Keratinocyte (primary cell): ENCODE data around the gene SUGCT. TPM values are rescaled to one million over a fixed set of nuclear protein-coding genes. Genes with fewer than 3 reads are reported as not detected.
A peak's percentile ranks its signal among the peaks of the same experiment; 100 is the strongest.

Experiments used
- DNase-seq: peaks from one replicate; pipeline ENCODE4 v3.0.0-alpha.2; 2011; ENCODE audit warnings: low read depth, missing footprints, low spot score
- FAIRE-seq: peaks from 2 replicates; lab custom pipeline; 2011; peaks lifted over from hg19 to GRCh38; lab: Jason Lieb, UNC
- H2AFZ ChIP-seq: 2 replicates; pipeline ENCODE4 v1.6.0; 2012; ENCODE audit warnings: low read length, control low read depth, inconsistent platforms; ENCODE audit not compliant: control insufficient read depth
- H3K27ac ChIP-seq: 2 replicates; pipeline ENCODE4 v1.5.1; 2011; ENCODE audit warnings: low read length; ENCODE audit not compliant: control insufficient read depth, insufficient read depth
- H3K27me3 ChIP-seq: 3 replicates; pipeline ENCODE4 v1.6.0; 2011; ENCODE audit warnings: low read length; ENCODE audit not compliant: control insufficient read depth, insufficient read depth; ENCODE audit errors: extremely low read depth
- H3K36me3 ChIP-seq, 2 experiments: 2 replicates in 1 of 2; 3 replicates in 1 of 2; pipeline ENCODE4 v1.5.1; 2011; ENCODE audit warnings: low read length in 2 of 2, mild to moderate bottlenecking in 1 of 2; ENCODE audit not compliant: control insufficient read depth in 2 of 2, insufficient read depth in 2 of 2; ENCODE audit errors: extremely low read depth in 1 of 2
- H3K4me1 ChIP-seq: 3 replicates; pipeline ENCODE4 v1.5.1; 2011; ENCODE audit warnings: low read length; ENCODE audit not compliant: control insufficient read depth, insufficient read depth; ENCODE audit errors: extremely low read depth
- H3K4me2 ChIP-seq: 3 replicates; pipeline ENCODE4 v1.6.0; 2011; ENCODE audit warnings: low read depth, low read length; ENCODE audit not compliant: control insufficient read depth, insufficient read depth; ENCODE audit errors: extremely low read depth
- H3K4me3 ChIP-seq, 3 experiments: fragments of 200-600 bp in 1 of 3; sonication (generic) in 1 of 3; 2 replicates in 2 of 3; 3 replicates in 1 of 3; pipeline ENCODE4 v1.5.1; 2011 to 2016; ENCODE audit warnings: low read length in 3 of 3, mild to moderate bottlenecking in 3 of 3, control low read depth in 2 of 3, inconsistent platforms in 1 of 3, low read depth in 1 of 3, mixed read lengths in 1 of 3, mixed run types in 1 of 3, moderate library complexity in 1 of 3; ENCODE audit not compliant: control insufficient read depth in 2 of 3, insufficient read depth in 2 of 3; ENCODE audit errors: extremely low read depth in 1 of 3
- H3K79me2 ChIP-seq: 2 replicates; pipeline ENCODE4 v1.6.0; 2012; ENCODE audit warnings: low read length; ENCODE audit not compliant: control insufficient read depth, insufficient read depth
- H3K9ac ChIP-seq: 3 replicates; pipeline ENCODE4 v1.6.0; 2011; ENCODE audit warnings: low read length; ENCODE audit not compliant: control insufficient read depth, insufficient read depth; ENCODE audit errors: extremely low read depth
- H3K9me1 ChIP-seq: 3 replicates; pipeline ENCODE4 v1.6.0; 2011; ENCODE audit warnings: low read length; ENCODE audit not compliant: control insufficient read depth, insufficient read depth; ENCODE audit errors: extremely low read depth
- H3K9me3 ChIP-seq: 2 replicates; pipeline ENCODE4 v1.5.1; 2012; ENCODE audit warnings: low read depth, low read length; ENCODE audit not compliant: control insufficient read depth
- H4K20me1 ChIP-seq: 3 replicates; pipeline ENCODE4 v1.6.0; 2011; ENCODE audit warnings: low read length; ENCODE audit not compliant: control insufficient read depth, insufficient read depth; ENCODE audit errors: extremely low read depth
- EZH2 ChIP-seq: IDR thresholded peaks from one replicate; pipeline ENCODE4 v1.6.1; 2012; ENCODE audit warnings: inconsistent platforms, mild to moderate bottlenecking, low read length, moderate library complexity
- dilution Hi-C: fragments of 300-500 bp; cut with MboI; formaldehyde crosslinking; loops from one replicate; pipeline ENCODE4 v1.7.0; 2020; ENCODE audit warnings: low sequenced_read_pairs; ENCODE audit not compliant: extremely low pct_ligation_motif_present
- polyA plus RNA-seq, 5 experiments: library from polyadenylated mRNA; depleted of rRNA in 3 of 5; stranded (reverse) in 3 of 5; stranded (forward) in 1 of 5; unstranded in 1 of 5; fragments of >200 nt; gene quantifications; 1 replicate in 1 of 5; 2 replicates in 3 of 5; 3 replicates in 1 of 5; pipeline versions ENCODE4 v1.2.1 to v1.2.3, GENCODE V29; 2011 to 2012; ENCODE audit warnings: missing spikeins in 2 of 5, low read depth in 1 of 5, low replicate concordance in 1 of 5
- TF ChIP-seq, protein P1 (sequence below), 3 experiments: IDR thresholded peaks in 1 of 3; conservative IDR thresholded peaks in 1 of 3; optimal IDR thresholded peaks in 1 of 3; 2 replicates in 2 of 3; 3 replicates in 1 of 3; pipeline versions ENCODE3 to v1.5.1; 2011; ENCODE audit warnings: low read length in 3 of 3, mild to moderate bottlenecking in 3 of 3, moderate library complexity in 2 of 3, control low read depth in 1 of 3, inconsistent platforms in 1 of 3; ENCODE audit not compliant: insufficient read depth in 2 of 3; ENCODE audit errors: extremely low read depth in 1 of 3

SUGCT gene
- polyA plus RNA-seq, 1 donor (not counting 4 experiments of a cell fraction or from before 2014, with no cell fraction given) = 134 TPM

DNA sequence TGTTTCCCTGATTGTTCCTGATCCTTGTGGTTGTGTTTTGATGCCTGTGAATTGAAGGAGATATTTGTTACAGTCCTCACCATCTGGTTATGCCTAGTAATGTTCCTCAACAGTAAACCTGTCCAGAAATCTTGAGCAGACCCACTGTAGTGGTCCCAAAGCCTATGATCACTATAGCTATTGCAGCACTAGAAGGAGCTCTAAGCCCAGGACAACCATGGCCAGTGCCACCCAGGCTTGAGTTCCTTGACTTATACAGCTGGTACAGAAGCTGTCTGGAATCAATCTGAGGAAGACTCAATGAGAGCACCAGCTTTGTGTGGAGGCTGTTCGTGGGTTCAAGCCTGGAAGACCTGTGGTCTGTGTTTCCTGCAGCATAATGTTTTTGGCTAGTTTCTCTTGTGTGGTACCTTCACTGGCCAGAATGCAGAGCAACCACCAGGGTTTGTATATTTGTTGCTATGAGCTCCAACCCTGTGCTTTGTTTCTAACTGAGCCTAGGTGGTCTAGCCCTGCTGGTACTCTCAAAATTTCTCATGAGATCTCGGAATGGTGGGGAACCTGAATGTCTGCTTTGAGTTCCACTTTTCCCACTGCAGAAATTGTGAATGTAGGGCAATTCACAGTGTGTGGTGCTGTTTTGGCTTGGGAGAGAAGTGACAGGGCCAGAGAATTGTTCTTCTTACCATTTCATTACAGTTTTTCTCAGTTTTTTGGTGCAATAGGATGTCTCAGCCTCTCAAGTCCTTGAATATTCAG, 355.2 kb downstream of the SUGCT start:
- FAIRE-seq (peak; percentile 17), DNase-seq (no peak)
- Histone ChIP-seq H3K27ac (no peak overlapping the region), H3K27me3 (no peaks in the 10 kb centered on the region), H3K4me3 (no peak overlapping the region), H3K9me3 (no peaks in the 10 kb centered on the region), H2AFZ (no peak overlapping the region), H4K20me1 (no peaks in the 10 kb centered on the region), H3K4me1 (no peaks in the 10 kb centered on the region), H3K79me2 (no peaks in the 10 kb centered on the region), H3K9me1 (no peaks in the 10 kb centered on the region), H3K36me3 (no peaks in the 10 kb centered on the region), H3K4me2 (no peak overlapping the region), H3K9ac (no peak overlapping the region)
- dilution Hi-C loops = no loop called here
- TF ChIP-seq, protein P1, sequence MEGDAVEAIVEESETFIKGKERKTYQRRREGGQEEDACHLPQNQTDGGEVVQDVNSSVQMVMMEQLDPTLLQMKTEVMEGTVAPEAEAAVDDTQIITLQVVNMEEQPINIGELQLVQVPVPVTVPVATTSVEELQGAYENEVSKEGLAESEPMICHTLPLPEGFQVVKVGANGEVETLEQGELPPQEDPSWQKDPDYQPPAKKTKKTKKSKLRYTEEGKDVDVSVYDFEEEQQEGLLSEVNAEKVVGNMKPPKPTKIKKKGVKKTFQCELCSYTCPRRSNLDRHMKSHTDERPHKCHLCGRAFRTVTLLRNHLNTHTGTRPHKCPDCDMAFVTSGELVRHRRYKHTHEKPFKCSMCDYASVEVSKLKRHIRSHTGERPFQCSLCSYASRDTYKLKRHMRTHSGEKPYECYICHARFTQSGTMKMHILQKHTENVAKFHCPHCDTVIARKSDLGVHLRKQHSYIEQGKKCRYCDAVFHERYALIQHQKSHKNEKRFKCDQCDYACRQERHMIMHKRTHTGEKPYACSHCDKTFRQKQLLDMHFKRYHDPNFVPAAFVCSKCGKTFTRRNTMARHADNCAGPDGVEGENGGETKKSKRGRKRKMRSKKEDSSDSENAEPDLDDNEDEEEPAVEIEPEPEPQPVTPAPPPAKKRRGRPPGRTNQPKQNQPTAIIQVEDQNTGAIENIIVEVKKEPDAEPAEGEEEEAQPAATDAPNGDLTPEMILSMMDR (optimal IDR thresholded peaks at IDR 0.05 in 1 of 3, IDR thresholded peaks at IDR 0.05 in 1 of 3, conservative IDR thresholded peaks at IDR 0.05 in 1 of 3; ENCODE audit: extremely low read depth in 1 of 3, insufficient read depth in 2 of 3, low read length in 3 of 3) = no peak
- no peak for TF ChIP-seq EZH2

DNA sequence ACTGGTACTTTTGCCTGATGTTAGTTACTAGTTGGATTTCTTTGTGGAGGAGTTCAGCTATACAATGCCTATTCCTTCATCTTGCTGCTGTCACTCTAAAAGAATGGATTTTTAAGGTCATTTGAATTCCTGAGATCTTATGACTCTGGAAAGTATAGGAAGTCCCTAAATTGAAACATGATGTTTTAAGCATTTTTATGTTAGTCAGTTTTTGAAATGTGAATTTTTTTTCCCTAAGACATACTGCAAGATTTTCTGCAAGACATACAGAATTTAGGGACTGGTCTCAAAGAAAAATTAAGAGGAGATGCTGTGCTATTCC, 355.8 kb downstream of the SUGCT start:
- H3K9me1 ChIP-seq = no peaks in the 10 kb centered on the region
- no peaks in the 10 kb centered on the region for H3K27me3 ChIP-seq
- H3K27ac ChIP-seq = no peak overlapping the region
- H3K4me1 ChIP-seq = no peaks in the 10 kb centered on the region
- no peaks in the 10 kb centered on the region for H4K20me1 ChIP-seq
- H2AFZ ChIP-seq = no peak overlapping the region
- dilution Hi-C loops = no loop called here
- FAIRE-seq (no peak), DNase-seq (no peak)
- H3K9me3 ChIP-seq = no peaks in the 10 kb centered on the region
- no peak for TF ChIP-seq EZH2
- TF ChIP-seq, protein P1 (optimal IDR thresholded peaks at IDR 0.05 in 1 of 3, IDR thresholded peaks at IDR 0.05 in 1 of 3, conservative IDR thresholded peaks at IDR 0.05 in 1 of 3; ENCODE audit: extremely low read depth in 1 of 3, insufficient read depth in 2 of 3, low read length in 3 of 3) = no peak
- H3K4me2 ChIP-seq = no peak overlapping the region
- no peak overlapping the region for H3K4me3 ChIP-seq
- no peak overlapping the region for H3K9ac ChIP-seq
- no peaks in the 10 kb centered on the region for H3K79me2 ChIP-seq
- no peaks in the 10 kb centered on the region for H3K36me3 ChIP-seq
